Mucosa of descending colon (tissue), 3 donors: Measurements from ENCODE around the gene PSMG2. TPM values are rescaled to one million over a fixed set of nuclear protein-coding genes. Genes with fewer than 3 reads are reported as not detected.

Source experiments
- ATAC-seq: fragments of 200-7000 bp; cut with Tn5 transposase; one replicate; pipeline ENCODE4 v1.9.1; 2020; ENCODE audit warnings: mild to moderate bottlenecking, moderate library complexity
- DNase-seq, 3 donors: peaks; one replicate each; pipeline ENCODE4 v3.0.0-alpha.2; 2020
- H3K36me3 ChIP-seq: fragments of 200-600 bp; one replicate; pipeline ENCODE4 v1.8.0; 2021; ENCODE audit warnings: low read depth, mild to moderate bottlenecking
- H3K4me1 ChIP-seq: fragments of 200-600 bp; one replicate; pipeline ENCODE4 v1.8.0; 2021; ENCODE audit warnings: low read depth, mild to moderate bottlenecking
- H3K4me3 ChIP-seq: fragments of 200-600 bp; one replicate; pipeline ENCODE4 v1.8.0; 2021; ENCODE audit warnings: mild to moderate bottlenecking
- H3K9me3 ChIP-seq: fragments of 200-600 bp; one replicate; pipeline ENCODE4 v1.8.0; 2021; ENCODE audit warnings: mild to moderate bottlenecking
- CTCF ChIP-seq: fragments of 200-600 bp; IDR thresholded peaks from one replicate; pipeline ENCODE4 v1.8.0; 2022; ENCODE audit warnings: antibody characterized with exemption, mild to moderate bottlenecking
- intact Hi-C, 2 donors: fragments of 100-400 bp; cut with DNase I in 1 of 2; cut with micrococcal nuclease in 1 of 2; formaldehyde crosslinking; loops; one replicate each; pipeline versions ENCODE4 v1.11.0 to v1.11.1; 2022; cut with DNase I, micrococcal nuclease
- total RNA-seq, 3 donors: library from RNA; stranded (reverse); fragmentation: NEBNext Ultra II Directional in 2 of 3; extraction: Animal tissue kit (Norgen Biotek cat#: 25700) in 2 of 3; gene quantifications; one replicate each; pipeline versions ENCODE4 v1.2.1 to v1.2.4, GENCODE V29; 2021 to 2023
- donor health status: DM: no; HTN: no; CAD: no; lungs with moderate emphysema.
- donor health status: DM: no; HTN: no; CAD: no.
- donor health status: DM: no; HTN: yes; CAD: no.

PSMG2 gene
- total RNA-seq, 3 donors from 2014 or later, result 68.7 to 73.8 (median 69.3) TPM

GRCh38 chr18:12686100-12686499 lies 16.7 kb upstream of the PSMG2 start:
- H3K9me3 ChIP-seq, result no peaks in the 10 kb centered on the region
- no peaks in the 10 kb centered on the region for H3K36me3 ChIP-seq
- DNase-seq (no peak), ATAC-seq (no peak)
- intact Hi-C loops, result no loop called here
- TF ChIP-seq CTCF, result no peak
- H3K4me3 ChIP-seq, result no peak overlapping the region
- no peaks in the 10 kb centered on the region for H3K4me1 ChIP-seq

- no peaks in the 10 kb centered on the region for H3K4me1 ChIP-seq
- intact Hi-C loops, result no loop called here
- ATAC-seq (no peak), DNase-seq (no peak)
- no peaks in the 10 kb centered on the region for H3K9me3 ChIP-seq
- H3K4me3 ChIP-seq, result no peak overlapping the region
- no peaks in the 10 kb centered on the region for H3K36me3 ChIP-seq
- TF ChIP-seq CTCF, result no peak
Observed at GRCh38 chr18:12689256-12689850, 13.5 kb upstream of the PSMG2 start.

- no peaks in the 10 kb centered on the region for H3K9me3 ChIP-seq
- no peak overlapping the region for H3K4me3 ChIP-seq
- peak; percentile 26 for ATAC-seq
- H3K36me3 ChIP-seq, result no peaks in the 10 kb centered on the region
- no peaks in the 10 kb centered on the region for H3K4me1 ChIP-seq
- DNase-seq, result no peak
- intact Hi-C loops, result no loop called here
- no peak for TF ChIP-seq CTCF
Observed at GRCh38 chr18:12692206-12692605, 10.6 kb upstream of the PSMG2 start.

DNA sequence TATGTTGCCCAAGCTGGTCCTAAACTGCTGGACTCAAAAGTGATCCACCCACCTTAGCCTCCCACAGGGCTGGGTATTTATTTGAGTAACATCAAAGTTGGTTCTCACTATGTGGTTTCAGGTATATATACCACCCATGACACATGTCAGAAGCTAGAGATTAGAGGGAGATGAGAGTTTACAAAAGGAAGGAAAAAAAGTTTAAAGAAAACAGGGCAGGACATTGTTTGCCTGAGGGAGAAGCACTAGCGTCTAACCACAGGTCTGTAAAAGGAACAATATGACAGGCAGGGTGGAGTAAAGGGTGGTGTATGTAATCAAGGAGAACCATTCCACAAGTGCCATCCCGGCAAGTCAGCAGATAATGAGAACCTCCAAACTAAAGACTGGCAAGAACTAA lies 8.8 kb upstream of the PSMG2 start:
- H3K36me3 ChIP-seq, result no peaks in the 10 kb centered on the region
- no peaks in the 10 kb centered on the region for H3K9me3 ChIP-seq
- peak in 1 of 3 donors; percentile 30 for DNase-seq
- H3K4me1 ChIP-seq, result no peaks in the 10 kb centered on the region
- no peak overlapping the region for H3K4me3 ChIP-seq
- no peak for TF ChIP-seq CTCF
- peak; percentile 91 for ATAC-seq
- intact Hi-C loops, result no loop called here

- Histone ChIP-seq H3K4me1 (peaks cover 16% of the 10 kb centered on the region), H3K9me3 (no peaks in the 10 kb centered on the region), H3K4me3 (no peak overlapping the region), H3K36me3 (no peaks in the 10 kb centered on the region)
- TF ChIP-seq CTCF, result no peak
- intact Hi-C loops, result no loop called here
- DNase-seq (no peak), ATAC-seq (no peak)
Observed at GRCh38 chr18:12699747-12700146, 3.1 kb upstream of the PSMG2 start.

- ATAC-seq (no peak), DNase-seq (no peak)
- H3K4me3 ChIP-seq, result no peak overlapping the region
- H3K9me3 ChIP-seq, result no peaks in the 10 kb centered on the region
- no peaks in the 10 kb centered on the region for H3K36me3 ChIP-seq
- TF ChIP-seq CTCF, result no peak
- peaks cover 17% of the 10 kb centered on the region for H3K4me1 ChIP-seq
- intact Hi-C loops, result no loop called here
Observed at GRCh38 chr18:12701161-12701560, 1.7 kb upstream of the PSMG2 start.
